KMS-11 (cell line): ENCODE measurements around the gene FBXL4.

Source experiments
- H2AFZ ChIP-seq: fragments of 200-600 bp; sonication (generic); 2 replicates; pipeline ENCODE4 v1.6.1; 2016; ENCODE audit warnings: antibody characterized with exemption, mixed run types, low read depth
- H3K27ac ChIP-seq: fragments of 200-600 bp; sonication (generic); 2 replicates; pipeline ENCODE4 v1.6.1; 2016; ENCODE audit warnings: mild to moderate bottlenecking, mixed run types
- H3K27me3 ChIP-seq: fragments of 200-600 bp; sonication (generic); 2 replicates; pipeline ENCODE4 v1.6.1; 2017; ENCODE audit warnings: mild to moderate bottlenecking, low read depth, mixed run types, moderate library complexity; ENCODE audit not compliant: insufficient read depth
- H3K36me3 ChIP-seq: fragments of 200-600 bp; sonication (generic); 2 replicates; pipeline ENCODE4 v1.6.1; 2017; ENCODE audit warnings: mild to moderate bottlenecking, mixed run types; ENCODE audit not compliant: insufficient read depth
- H3K4me1 ChIP-seq: fragments of 200-600 bp; sonication (generic); 2 replicates; pipeline ENCODE4 v1.6.1; 2016; ENCODE audit warnings: mild to moderate bottlenecking, low read depth, mixed run types; ENCODE audit not compliant: poor library complexity, severe bottlenecking
- H3K4me2 ChIP-seq: fragments of 200-600 bp; sonication (generic); 2 replicates; pipeline ENCODE4 v1.7.0; 2016; ENCODE audit warnings: mild to moderate bottlenecking, mixed run types
- H3K4me3 ChIP-seq: fragments of 200-600 bp; sonication (generic); IDR thresholded peaks from 2 replicates; pipeline ENCODE4 v1.6.1; 2017; ENCODE audit warnings: low read depth, low read length, mixed read lengths; ENCODE audit not compliant: insufficient read depth
- H3K79me2 ChIP-seq: fragments of 200-600 bp; sonication (generic); 2 replicates; pipeline ENCODE4 v1.6.1; 2016; ENCODE audit warnings: low read depth, mixed run types; ENCODE audit not compliant: insufficient read depth
- H3K9ac ChIP-seq: fragments of 200-600 bp; sonication (generic); 2 replicates; pipeline ENCODE4 v1.6.1; 2016; ENCODE audit warnings: mild to moderate bottlenecking, mixed run types
- H4K20me1 ChIP-seq: fragments of 200-600 bp; sonication (generic); 2 replicates; pipeline ENCODE4 v1.6.1; 2016; ENCODE audit warnings: mild to moderate bottlenecking, mixed run types; ENCODE audit not compliant: insufficient read depth
- CTCF ChIP-seq: fragments of 200-600 bp; sonication (generic); conservative IDR thresholded peaks from 2 replicates; pipeline ENCODE4 v1.6.1; 2017; ENCODE audit warnings: low read depth, mild to moderate bottlenecking, antibody characterized with exemption, low read length, moderate library complexity, mixed read lengths

Gene FBXL4

GRCh38 chr6:98831959-98832283, 115.8 kb downstream of the FBXL4 start:
- peaks cover 13% of the 10 kb centered on the region; the same call in 1 of the 2 replicates for H3K79me2 ChIP-seq
- no peak overlapping the region for H3K27ac ChIP-seq
- no peak overlapping the region for H3K4me3 ChIP-seq
- H3K36me3 ChIP-seq: no peaks in the 10 kb centered on the region
- no peak for TF ChIP-seq CTCF
- no peaks in the 10 kb centered on the region for H4K20me1 ChIP-seq
- no peaks in the 10 kb centered on the region for H3K27me3 ChIP-seq
- H3K4me2 ChIP-seq: no peak overlapping the region
- no peak overlapping the region for H3K9ac ChIP-seq
- no peak overlapping the region for H2AFZ ChIP-seq
- peaks cover 4% of the 10 kb centered on the region for H3K4me1 ChIP-seq

GRCh38 chr6:98831057-98831958, 116.4 kb downstream of the FBXL4 start:
- Histone ChIP-seq H3K9ac (no peak overlapping the region), H2AFZ (no peak overlapping the region), H3K36me3 (no peaks in the 10 kb centered on the region), H3K4me1 (no peaks in the 10 kb centered on the region), H3K4me2 (no peak overlapping the region), H3K4me3 (no peak overlapping the region), H4K20me1 (no peaks in the 10 kb centered on the region), H3K27me3 (no peaks in the 10 kb centered on the region), H3K79me2 (peaks cover 7% of the 10 kb centered on the region; the same call in 1 of the 2 replicates), H3K27ac (no peak overlapping the region)
- TF ChIP-seq CTCF: no peak

- TF ChIP-seq CTCF: no peak
- Histone ChIP-seq H2AFZ (no peak overlapping the region), H3K27ac (no peak overlapping the region), H3K4me2 (no peak overlapping the region), H3K9ac (no peak overlapping the region), H4K20me1 (no peaks in the 10 kb centered on the region), H3K4me1 (no peaks in the 10 kb centered on the region), H3K4me3 (no peak overlapping the region), H3K36me3 (no peaks in the 10 kb centered on the region), H3K79me2 (no peaks in the 10 kb centered on the region), H3K27me3 (no peaks in the 10 kb centered on the region)
Measured at GRCh38 chr6:98830146-98830545, 117.6 kb downstream of the FBXL4 start.

- H3K4me3 ChIP-seq: no peak overlapping the region
- no peaks in the 10 kb centered on the region for H3K27me3 ChIP-seq
- H3K27ac ChIP-seq: no peak overlapping the region
- TF ChIP-seq CTCF: no peak
- H3K4me1 ChIP-seq: no peaks in the 10 kb centered on the region
- H2AFZ ChIP-seq: no peak overlapping the region
- H3K79me2 ChIP-seq: no peaks in the 10 kb centered on the region
- no peak overlapping the region for H3K9ac ChIP-seq
- no peaks in the 10 kb centered on the region for H4K20me1 ChIP-seq
- no peaks in the 10 kb centered on the region for H3K36me3 ChIP-seq
- H3K4me2 ChIP-seq: no peak overlapping the region
Measured at GRCh38 chr6:98828941-98829411, 118.8 kb downstream of the FBXL4 start.
